Fibroblast of pulmonary artery (primary cell): Measurements from ENCODE around the gene NUP85.
A peak's percentile ranks its signal among the peaks of the same experiment; 100 is the strongest.

Source experiments
- DNase-seq: peaks from one replicate; pipeline ENCODE4 v3.0.0-alpha.2; 2010; ENCODE audit warnings: low read depth
- H3K4me3 ChIP-seq: replicated peaks from 2 replicates; pipeline ENCODE4 v1.5.1; 2011; ENCODE audit warnings: low read depth, mild to moderate bottlenecking, control low read depth, low read length, moderate library complexity
- TF ChIP-seq, protein P1 (sequence below): IDR thresholded peaks from 2 replicates; pipeline ENCODE4 v1.5.1; 2011; ENCODE audit warnings: mild to moderate bottlenecking, control low read depth, low read length, inconsistent platforms; ENCODE audit errors: missing control alignments

The NUP85 gene

DNA sequence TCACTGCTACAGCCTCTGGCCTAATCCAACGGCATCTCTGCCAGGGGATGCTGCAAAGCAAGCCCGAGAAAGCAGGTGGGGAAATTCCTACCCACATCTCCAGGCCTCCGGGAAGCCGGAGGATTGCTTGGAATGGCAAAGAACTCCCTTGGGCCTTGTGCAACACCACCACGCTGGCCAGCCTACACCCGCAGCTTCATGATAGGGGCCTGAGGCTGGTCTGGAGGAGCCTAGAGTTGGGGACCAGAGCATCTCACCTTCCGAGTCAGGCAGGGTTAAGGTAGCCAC lies 35.6 kb downstream of the NUP85 start:
- no peak overlapping the region for H3K4me3 ChIP-seq
- peak; percentile 12 for DNase-seq
- TF ChIP-seq, protein P1, sequence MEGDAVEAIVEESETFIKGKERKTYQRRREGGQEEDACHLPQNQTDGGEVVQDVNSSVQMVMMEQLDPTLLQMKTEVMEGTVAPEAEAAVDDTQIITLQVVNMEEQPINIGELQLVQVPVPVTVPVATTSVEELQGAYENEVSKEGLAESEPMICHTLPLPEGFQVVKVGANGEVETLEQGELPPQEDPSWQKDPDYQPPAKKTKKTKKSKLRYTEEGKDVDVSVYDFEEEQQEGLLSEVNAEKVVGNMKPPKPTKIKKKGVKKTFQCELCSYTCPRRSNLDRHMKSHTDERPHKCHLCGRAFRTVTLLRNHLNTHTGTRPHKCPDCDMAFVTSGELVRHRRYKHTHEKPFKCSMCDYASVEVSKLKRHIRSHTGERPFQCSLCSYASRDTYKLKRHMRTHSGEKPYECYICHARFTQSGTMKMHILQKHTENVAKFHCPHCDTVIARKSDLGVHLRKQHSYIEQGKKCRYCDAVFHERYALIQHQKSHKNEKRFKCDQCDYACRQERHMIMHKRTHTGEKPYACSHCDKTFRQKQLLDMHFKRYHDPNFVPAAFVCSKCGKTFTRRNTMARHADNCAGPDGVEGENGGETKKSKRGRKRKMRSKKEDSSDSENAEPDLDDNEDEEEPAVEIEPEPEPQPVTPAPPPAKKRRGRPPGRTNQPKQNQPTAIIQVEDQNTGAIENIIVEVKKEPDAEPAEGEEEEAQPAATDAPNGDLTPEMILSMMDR: no peak

DNA sequence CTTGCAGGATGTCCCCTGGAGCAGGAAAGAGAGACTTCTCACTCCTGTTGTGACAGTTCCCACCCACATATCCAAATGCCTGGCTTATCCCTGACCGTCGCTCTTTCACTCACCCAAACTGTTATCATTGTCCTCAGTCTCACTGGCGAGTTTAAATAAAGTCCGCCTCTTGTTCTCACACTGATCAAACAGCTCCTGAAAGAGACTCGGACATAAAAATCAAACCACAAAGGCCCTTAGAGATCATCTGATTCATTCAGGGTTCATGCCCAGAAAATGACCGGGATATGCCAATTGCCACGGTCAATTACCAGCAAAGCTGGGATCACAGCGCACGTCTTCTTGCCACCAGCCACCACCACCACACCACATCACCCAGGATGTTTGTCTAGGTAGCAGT lies 36.0 kb downstream of the NUP85 start:
- TF ChIP-seq, protein P1: no peak
- DNase-seq: no peak
- no peak overlapping the region for H3K4me3 ChIP-seq

DNA sequence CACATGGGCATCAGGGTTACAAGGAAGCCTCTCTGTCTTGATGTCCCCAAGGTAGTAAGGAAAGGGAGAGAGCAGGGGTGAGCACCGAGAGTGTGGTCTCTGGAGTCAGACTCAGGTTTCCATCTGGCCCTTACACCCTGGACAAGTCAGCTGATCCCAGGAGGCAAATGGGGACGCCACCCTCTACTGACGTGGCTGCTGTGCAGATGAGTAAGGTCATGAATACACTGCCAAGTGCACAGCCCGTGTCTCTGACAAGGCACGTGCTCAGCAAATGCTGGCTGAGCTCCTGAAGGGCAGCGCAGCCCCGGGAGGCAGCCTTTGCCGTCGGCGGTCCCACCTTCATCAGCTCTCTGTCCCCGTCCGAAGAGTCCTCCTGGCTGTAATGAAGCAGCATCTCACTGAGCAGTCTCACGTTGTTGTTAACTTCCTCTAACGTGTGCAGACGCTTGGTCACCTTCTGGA lies 36.5 kb downstream of the NUP85 start:
- DNase-seq: no peak
- no peak overlapping the region for H3K4me3 ChIP-seq
- TF ChIP-seq, protein P1: no peak

DNA sequence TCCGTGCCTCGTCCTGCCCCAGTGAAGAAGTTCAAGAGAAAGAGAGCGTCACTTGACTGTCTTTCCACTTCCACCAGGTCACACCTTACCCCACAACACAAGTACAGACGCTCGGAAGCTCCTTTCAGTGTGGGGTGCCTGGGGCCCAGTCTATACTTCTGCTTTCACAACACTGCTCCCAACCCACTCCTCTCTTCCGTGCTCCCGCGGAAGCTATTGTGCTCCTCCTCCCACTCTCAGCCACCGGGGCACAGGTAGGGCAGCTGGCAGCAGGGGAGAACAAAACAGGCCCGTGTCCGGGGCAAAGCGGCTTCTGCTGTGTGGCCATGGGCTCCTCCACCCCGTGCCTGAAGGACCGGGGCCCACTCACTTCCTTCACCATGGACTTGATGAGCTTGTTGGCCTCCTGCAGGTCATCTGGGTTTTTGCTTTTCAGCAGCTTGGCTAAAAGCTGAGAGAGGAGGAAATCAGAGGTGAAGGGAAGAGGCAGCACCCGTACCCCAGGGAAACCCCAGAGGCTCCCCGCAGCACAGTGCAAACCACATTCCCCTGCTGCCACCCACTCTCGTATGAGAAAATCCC lies 37.1 kb downstream of the NUP85 start:
- DNase-seq: no peak
- TF ChIP-seq, protein P1: no peak
- H3K4me3 ChIP-seq: no peak overlapping the region

DNA sequence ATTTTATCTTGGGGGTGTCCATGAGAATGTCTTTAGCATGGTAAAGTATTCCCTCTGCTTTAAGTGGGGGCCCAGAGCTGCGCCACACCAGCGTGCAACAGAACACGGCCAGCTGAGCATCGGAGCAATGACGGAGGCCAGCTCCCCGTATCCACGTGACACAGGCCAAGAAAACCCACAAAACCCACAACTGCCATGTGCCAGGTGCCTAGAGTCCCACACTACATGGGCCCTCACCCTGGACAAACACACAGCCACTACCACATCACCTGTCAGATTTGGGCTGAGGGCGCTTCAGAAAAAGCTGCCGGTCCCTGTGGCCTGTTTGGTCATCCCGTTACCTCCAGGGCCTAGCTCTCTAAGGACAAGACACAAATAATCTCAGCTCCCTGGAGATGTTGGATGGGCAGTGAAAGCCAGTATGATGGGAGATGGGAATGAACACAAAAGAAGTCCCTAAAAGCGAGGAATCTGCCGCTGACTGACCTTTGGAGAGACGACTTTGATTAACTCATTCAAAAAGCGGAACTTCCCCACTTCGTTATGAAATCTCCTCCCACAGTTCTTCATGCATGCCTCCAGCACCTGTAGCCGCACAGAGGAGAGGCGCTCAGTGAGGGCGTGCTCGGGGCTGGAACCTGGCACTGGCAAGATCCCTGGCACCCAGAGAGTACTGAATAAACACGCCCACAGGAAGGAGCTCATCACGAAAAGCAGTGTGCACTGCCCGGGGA lies 38.8 kb downstream of the NUP85 start:
- H3K4me3 ChIP-seq: no peak overlapping the region
- DNase-seq: no peak
- TF ChIP-seq, protein P1: no peak

DNA sequence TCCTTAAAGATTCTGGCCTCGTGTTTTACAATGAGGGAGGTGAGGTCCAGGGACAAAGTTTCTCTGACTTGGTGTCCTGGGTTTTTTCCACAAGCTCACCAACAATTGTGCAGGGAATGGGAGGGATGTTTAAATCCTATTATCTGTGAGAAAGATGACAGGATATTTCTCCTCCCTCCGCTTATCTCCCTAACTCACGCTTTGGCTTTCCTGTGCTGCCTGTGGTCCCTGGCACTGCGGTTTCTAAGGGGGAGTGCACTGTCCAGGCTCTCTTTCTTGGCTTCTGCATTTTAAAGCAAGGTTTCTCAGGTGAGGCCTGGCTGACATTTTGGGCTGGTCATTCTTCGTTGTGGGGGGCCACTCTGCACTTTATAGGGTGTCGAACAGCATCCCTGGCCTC lies 39.5 kb downstream of the NUP85 start:
- TF ChIP-seq, protein P1: no peak
- no peak overlapping the region for H3K4me3 ChIP-seq
- no peak for DNase-seq

DNA sequence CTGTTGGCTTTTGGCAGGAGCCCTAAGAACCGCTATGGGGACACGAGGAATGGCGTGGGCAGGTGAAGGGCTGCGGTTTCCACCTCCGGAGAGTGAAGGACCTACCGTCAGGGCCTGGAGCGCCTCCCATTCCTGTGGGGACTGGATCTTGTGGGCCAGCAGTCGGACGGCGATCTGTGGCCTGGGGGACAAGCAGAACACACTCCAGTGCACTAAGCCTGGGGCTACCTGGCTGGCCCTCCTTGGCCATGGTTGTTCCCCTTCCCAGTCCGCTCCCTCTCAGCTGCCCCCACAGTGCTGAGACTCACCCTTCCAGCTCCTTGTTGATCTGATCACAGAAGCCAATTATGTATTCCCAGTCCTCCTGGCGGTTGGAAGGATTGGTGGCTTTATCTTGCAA lies 40.9 kb downstream of the NUP85 start:
- H3K4me3 ChIP-seq: no peak overlapping the region
- DNase-seq: no peak
- TF ChIP-seq, protein P1: no peak
